ENCODE results near the gene TCHP. TPM values are rescaled to one million over a fixed set of nuclear protein-coding genes. Genes with fewer than 3 reads are reported as not detected.

The TCHP gene
- total RNA-seq, 1 donor = 11.5 TPM

- peak; percentile 40 for TF ChIP-seq CTCF (IDR thresholded peaks at IDR 0.05; ENCODE audit: insufficient read depth, low read length)
- H3K4me3 ChIP-seq (ENCODE audit: low read depth, low read length) = peak within 1 kb of the TSS; percentile 88
- DNase-seq (ENCODE audit: low read depth) = peak; percentile 59
These were observed 19.8 kb upstream of the TCHP start, which contains the start of gene GLTP for GRCh38 chr12:109880043-109880931. TSS of gene GLTP (minus strand) at chr12:109880541. CDS start at chr12:109880374, 167 bp downstream.

- TF ChIP-seq CTCF (IDR thresholded peaks at IDR 0.05; ENCODE audit: insufficient read depth, low read length) = no peak
- H3K4me3 ChIP-seq (ENCODE audit: low read depth, low read length) = peak overlapping the region; percentile 71
- DNase-seq (ENCODE audit: low read depth) = no peak
These were observed 19.1 kb upstream of the TCHP start for GRCh38 chr12:109880938-109881337.

GRCh38 chr12:109881752-109882151, 18.3 kb upstream of the TCHP start:
- no peak for DNase-seq (ENCODE audit: low read depth)
- H3K4me3 ChIP-seq (ENCODE audit: low read depth, low read length) = no peak overlapping the region

GRCh38 chr12:109883461-109883860, 16.6 kb upstream of the TCHP start:
- no peak for TF ChIP-seq CTCF (IDR thresholded peaks at IDR 0.05; ENCODE audit: insufficient read depth, low read length)
- H3K4me3 ChIP-seq (ENCODE audit: low read depth, low read length) = no peak overlapping the region
- no peak for DNase-seq (ENCODE audit: low read depth)

More at GRCh38 chr12:109881752-109882151, 18.3 kb upstream of the TCHP start:
- no peak for TF ChIP-seq CTCF (IDR thresholded peaks at IDR 0.05; ENCODE audit: insufficient read depth, low read length)

- H3K4me3 ChIP-seq (ENCODE audit: low read depth, low read length) = no peak overlapping the region
- DNase-seq (ENCODE audit: low read depth) = no peak
- TF ChIP-seq CTCF (IDR thresholded peaks at IDR 0.05; ENCODE audit: insufficient read depth, low read length) = no peak
These were observed 14.5 kb upstream of the TCHP start for GRCh38 chr12:109885616-109886015.

- peak; percentile 32 for TF ChIP-seq CTCF (IDR thresholded peaks at IDR 0.05; ENCODE audit: insufficient read depth, low read length)
- H3K4me3 ChIP-seq (ENCODE audit: low read depth, low read length) = no peak overlapping the region
- DNase-seq (ENCODE audit: low read depth) = peak; percentile 95
These were observed 11.7 kb upstream of the TCHP start for GRCh38 chr12:109888179-109889020.
